UCSD-AML1 (cell line): Measurements from ENCODE around the gene CD68.
A peak's percentile ranks its signal among the peaks of the same experiment; 100 is the strongest.

Experiments
- DNase-seq: peaks from one replicate; lab custom pipeline; 2025; ENCODE audit not compliant: unreplicated experiment; lab: John Stamatoyannopoulos, UW

The CD68 gene

GRCh38 chr17:7579001-7579833, at the start of gene CD68:
CD68 (plus strand) TSS chr17:7579638; CDS start chr17:7579678, 40 bp downstream.
- peak; percentile 77 for DNase-seq

- DNase-seq: no peak
Measured at GRCh38 chr17:7530023-7530900, 49.2 kb upstream of the CD68 start.

- DNase-seq: no peak
Measured at GRCh38 chr17:7538050-7538449, 41.4 kb upstream of the CD68 start.

GRCh38 chr17:7538891-7539545, 40.4 kb upstream of the CD68 start:
- DNase-seq: no peak

- DNase-seq: no peak
Measured at GRCh38 chr17:7541074-7541621, 38.3 kb upstream of the CD68 start.

GRCh38 chr17:7544911-7545310, 34.5 kb upstream of the CD68 start:
- no peak for DNase-seq

- DNase-seq: peak; percentile 51
Measured at GRCh38 chr17:7548585-7549400, 30.6 kb upstream of the CD68 start, which contains the start of gene TNFSF12. TNFSF12 (plus strand) TSS chr17:7549058; CDS start chr17:7549154, 96 bp downstream.

- DNase-seq: no peak
Measured at GRCh38 chr17:7549401-7550055, 29.9 kb upstream of the CD68 start.

- no peak for DNase-seq
Measured at GRCh38 chr17:7550344-7550743, 29.1 kb upstream of the CD68 start.

GRCh38 chr17:7551396-7551795, 28.0 kb upstream of the CD68 start:
- DNase-seq: no peak

GRCh38 chr17:7552621-7553051, 26.8 kb upstream of the CD68 start:
- DNase-seq: peak; percentile 53

GRCh38 chr17:7553356-7553755, 26.1 kb upstream of the CD68 start:
- no peak for DNase-seq

GRCh38 chr17:7555320-7555948, 24.0 kb upstream of the CD68 start:
- DNase-seq: no peak

- no peak for DNase-seq
Measured at GRCh38 chr17:7556627-7557026, 22.8 kb upstream of the CD68 start.

- DNase-seq: no peak
Measured at GRCh38 chr17:7557147-7557764, 22.2 kb upstream of the CD68 start.

- peak; percentile 91 for DNase-seq
Measured at GRCh38 chr17:7557775-7558543, 21.5 kb upstream of the CD68 start.

GRCh38 chr17:7558544-7559319, 20.7 kb upstream of the CD68 start, which contains the start of gene TNFSF13:
TNFSF13 (plus strand) TSS chr17:7558750; CDS start chr17:7559040, 290 bp downstream.
- peak; percentile 76 for DNase-seq
